Effector memory CD4-positive, alpha-beta T cell (primary cell): ENCODE data around the gene ING1.

Experiments
- DNase-seq, 3 donors: peaks; one replicate each; pipeline ENCODE4 v3.0.0-alpha.2; 2020
- H3K27ac ChIP-seq: 2 replicates; pipeline ENCODE4 v1.7.0; 2013; ENCODE audit warnings: mild to moderate bottlenecking, low read length, moderate library complexity; ENCODE audit not compliant: insufficient read depth, poor library complexity, severe bottlenecking
- H3K27me3 ChIP-seq: replicated peaks from 2 replicates; pipeline ENCODE4 v1.7.0; 2013; ENCODE audit warnings: mild to moderate bottlenecking, low read length; ENCODE audit not compliant: insufficient read depth, control insufficient read depth, poor library complexity, severe bottlenecking
- H3K36me3 ChIP-seq: 2 replicates; pipeline ENCODE4 v1.7.0; 2013; ENCODE audit warnings: mild to moderate bottlenecking, low read length, moderate library complexity; ENCODE audit not compliant: control insufficient read depth, insufficient read depth
- H3K4me1 ChIP-seq: 2 replicates; pipeline ENCODE4 v1.7.0; 2013; ENCODE audit warnings: low read length, mild to moderate bottlenecking; ENCODE audit not compliant: control insufficient read depth, insufficient read depth, poor library complexity, severe bottlenecking
- H3K4me3 ChIP-seq: 2 replicates; pipeline ENCODE4 v1.7.0; 2013; ENCODE audit warnings: low read length, low read depth, mild to moderate bottlenecking; ENCODE audit not compliant: insufficient read depth, poor library complexity, severe bottlenecking
- H3K9me3 ChIP-seq: 2 replicates; pipeline ENCODE4 v1.7.0; 2013; ENCODE audit warnings: mild to moderate bottlenecking, low read length, moderate library complexity; ENCODE audit not compliant: control insufficient read depth

The ING1 gene

GRCh38 chr13:110737555-110737954 lies 24.1 kb downstream of the ING1 start:
- Histone ChIP-seq H3K4me3 (no peak overlapping the region), H3K27me3 (no peaks in the 10 kb centered on the region), H3K36me3 (no peaks in the 10 kb centered on the region), H3K9me3 (no peaks in the 10 kb centered on the region), H3K27ac (no peak overlapping the region), H3K4me1 (no peaks in the 10 kb centered on the region)
- DNase-seq = no peak

DNA sequence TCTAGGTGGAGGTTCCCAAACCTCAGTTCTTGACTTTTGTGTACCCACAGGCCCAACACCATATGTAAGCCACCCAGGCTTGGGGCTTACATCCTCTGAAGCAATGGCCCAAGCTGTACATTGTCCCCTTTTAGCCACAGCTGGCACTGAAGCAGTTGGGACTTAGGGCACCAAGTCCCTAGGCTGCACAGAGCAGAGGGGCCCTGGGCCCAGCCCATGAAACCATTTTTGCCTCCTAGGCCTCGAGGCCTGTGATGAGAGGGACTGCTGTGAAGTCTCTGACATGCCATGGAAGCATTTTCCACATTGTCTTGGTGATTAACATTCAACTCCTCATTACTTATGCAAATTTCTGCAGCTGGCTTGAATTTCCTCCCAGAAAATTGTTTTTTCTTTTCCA lies 30.2 kb downstream of the ING1 start:
- H3K27me3 ChIP-seq = no peaks in the 10 kb centered on the region
- no peak overlapping the region for H3K4me3 ChIP-seq
- no peaks in the 10 kb centered on the region for H3K9me3 ChIP-seq
- H3K4me1 ChIP-seq = no peaks in the 10 kb centered on the region
- no peaks in the 10 kb centered on the region for H3K36me3 ChIP-seq
- DNase-seq = no peak
- no peak overlapping the region for H3K27ac ChIP-seq

DNA sequence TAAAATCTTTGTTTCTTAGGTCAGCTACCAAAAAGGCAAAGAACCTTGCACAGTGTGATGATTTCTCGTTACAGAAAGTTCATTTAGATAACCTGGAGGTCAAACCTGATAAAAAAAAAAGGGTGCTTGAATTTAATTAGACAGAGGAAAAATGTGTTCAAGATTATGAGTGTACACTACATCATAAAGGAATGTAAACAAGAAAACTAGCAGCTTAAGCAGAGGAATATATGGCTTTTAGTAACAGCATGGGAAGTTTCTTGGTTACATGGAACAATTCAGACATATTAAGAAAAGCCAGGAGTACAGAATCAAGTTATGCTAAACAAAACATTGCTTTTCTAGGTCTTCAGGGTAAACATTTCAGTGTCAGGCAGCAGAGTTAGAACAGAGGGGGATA lies 32.9 kb downstream of the ING1 start:
- Histone ChIP-seq H3K36me3 (no peaks in the 10 kb centered on the region), H3K27me3 (no peaks in the 10 kb centered on the region), H3K4me1 (no peaks in the 10 kb centered on the region), H3K4me3 (no peak overlapping the region), H3K9me3 (no peaks in the 10 kb centered on the region), H3K27ac (no peak overlapping the region)
- no peak for DNase-seq

DNA sequence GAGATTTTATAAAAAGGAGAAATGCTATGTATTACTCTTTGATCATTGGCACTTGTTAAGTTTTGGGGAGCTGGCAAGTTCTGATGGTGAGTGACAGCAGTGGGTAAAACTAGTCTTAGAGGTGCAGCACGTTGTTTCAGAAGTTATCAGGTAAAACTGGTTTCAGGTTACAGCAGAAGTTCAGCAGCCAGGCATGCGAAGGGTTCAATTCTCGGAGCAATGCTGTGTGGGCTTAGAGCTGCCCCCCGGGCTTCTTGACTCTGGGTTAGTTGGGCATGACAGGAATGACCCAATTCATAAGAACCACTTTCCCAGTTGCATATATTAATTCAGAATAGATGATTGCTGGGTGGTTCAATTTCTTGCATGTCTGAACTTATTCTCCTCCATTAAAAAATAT lies 34.8 kb downstream of the ING1 start:
- H3K27ac ChIP-seq = no peak overlapping the region
- no peaks in the 10 kb centered on the region for H3K36me3 ChIP-seq
- H3K9me3 ChIP-seq = no peaks in the 10 kb centered on the region
- no peaks in the 10 kb centered on the region for H3K27me3 ChIP-seq
- DNase-seq = no peak
- H3K4me3 ChIP-seq = no peak overlapping the region
- no peaks in the 10 kb centered on the region for H3K4me1 ChIP-seq

GRCh38 chr13:110756219-110756631 lies 42.7 kb downstream of the ING1 start:
- Histone ChIP-seq H3K9me3 (no peaks in the 10 kb centered on the region), H3K36me3 (no peaks in the 10 kb centered on the region), H3K4me3 (no peak overlapping the region), H3K27me3 (no peaks in the 10 kb centered on the region), H3K4me1 (no peaks in the 10 kb centered on the region), H3K27ac (no peak overlapping the region)
- DNase-seq = no peak

GRCh38 chr13:110757296-110757695 lies 43.8 kb downstream of the ING1 start:
- no peak for DNase-seq
- H3K27me3 ChIP-seq = no peaks in the 10 kb centered on the region
- H3K36me3 ChIP-seq = no peaks in the 10 kb centered on the region
- H3K4me1 ChIP-seq = no peaks in the 10 kb centered on the region
- H3K4me3 ChIP-seq = no peak overlapping the region
- no peak overlapping the region for H3K27ac ChIP-seq
- no peaks in the 10 kb centered on the region for H3K9me3 ChIP-seq

DNA sequence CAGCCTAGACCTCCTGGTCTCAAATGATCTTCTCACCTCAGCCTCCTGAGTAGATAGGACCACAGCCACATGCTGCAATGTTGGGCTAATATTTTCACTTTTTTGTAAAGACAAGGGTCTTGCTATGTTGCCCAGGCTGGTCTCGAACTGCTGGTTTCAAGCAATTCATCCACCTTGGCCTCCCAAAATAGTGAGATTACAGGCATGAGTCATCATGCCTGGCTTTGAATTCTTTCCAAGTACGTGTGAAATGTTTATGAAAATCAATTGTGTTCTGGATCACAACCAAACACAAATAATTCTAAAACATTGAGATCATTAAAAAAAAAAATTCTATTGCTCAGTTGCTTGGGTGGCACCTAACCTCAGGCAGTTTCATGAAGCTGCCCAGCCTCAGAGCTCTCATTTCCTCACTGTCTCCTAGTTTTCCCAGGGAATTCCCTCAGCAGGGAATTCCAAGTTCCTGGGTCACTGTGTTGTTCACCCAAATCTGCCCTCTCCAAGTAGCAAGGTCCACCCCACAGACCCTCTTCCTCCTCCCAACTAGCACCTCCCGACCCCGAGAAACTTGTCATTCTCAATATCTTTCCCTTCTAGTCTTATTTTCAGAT lies 44.8 kb downstream of the ING1 start:
- no peaks in the 10 kb centered on the region for H3K4me1 ChIP-seq
- H3K4me3 ChIP-seq = no peak overlapping the region
- H3K36me3 ChIP-seq = no peaks in the 10 kb centered on the region
- H3K27me3 ChIP-seq = no peaks in the 10 kb centered on the region
- H3K27ac ChIP-seq = no peak overlapping the region
- no peaks in the 10 kb centered on the region for H3K9me3 ChIP-seq
- DNase-seq = no peak

- Histone ChIP-seq H3K9me3 (no peaks in the 10 kb centered on the region), H3K27ac (no peak overlapping the region), H3K36me3 (no peaks in the 10 kb centered on the region), H3K27me3 (no peaks in the 10 kb centered on the region), H3K4me3 (no peak overlapping the region), H3K4me1 (no peaks in the 10 kb centered on the region)
- no peak for DNase-seq
These were observed 46.2 kb downstream of the ING1 start for GRCh38 chr13:110759710-110760109.

- H3K4me1 ChIP-seq = no peaks in the 10 kb centered on the region
- H3K27ac ChIP-seq = no peak overlapping the region
- no peak overlapping the region for H3K4me3 ChIP-seq
- DNase-seq = no peak
- no peaks in the 10 kb centered on the region for H3K36me3 ChIP-seq
- no peaks in the 10 kb centered on the region for H3K27me3 ChIP-seq
- no peaks in the 10 kb centered on the region for H3K9me3 ChIP-seq
These were observed 47.1 kb downstream of the ING1 start for GRCh38 chr13:110760611-110761010.

- H3K27ac ChIP-seq = no peak overlapping the region
- no peak overlapping the region for H3K4me3 ChIP-seq
- DNase-seq = no peak
- peaks cover 7% of the 10 kb centered on the region for H3K27me3 ChIP-seq
- no peaks in the 10 kb centered on the region for H3K9me3 ChIP-seq
- no peaks in the 10 kb centered on the region for H3K4me1 ChIP-seq
- no peaks in the 10 kb centered on the region for H3K36me3 ChIP-seq
These were observed 53.4 kb downstream of the ING1 start for GRCh38 chr13:110766671-110767430.
